Astrocyte of the cerebellum (primary cell): ENCODE measurements around the gene ZNF385A.

Experiments used
- DNase-seq: peaks from one replicate; pipeline ENCODE4 v3.0.0-alpha.2; 2011; ENCODE audit warnings: low read depth
- H3K4me3 ChIP-seq: 2 replicates; pipeline ENCODE4 v1.5.1; 2011; ENCODE audit warnings: mild to moderate bottlenecking, low read depth, low read length, moderate library complexity
- CTCF ChIP-seq: IDR thresholded peaks from 2 replicates; pipeline ENCODE4 v1.5.1; 2012; ENCODE audit warnings: low read length, low read depth, moderate library complexity, mild to moderate bottlenecking; ENCODE audit errors: missing control alignments
- in situ Hi-C: cut with HindIII; loops from 2 replicates; pipeline ENCODE4 v1.10.0; 2017; ENCODE audit warnings: low sequenced_read_pairs

The ZNF385A gene

GRCh38 chr12:54389134-54389508, 4.6 kb upstream of the ZNF385A start:
- H3K4me3 ChIP-seq = no peak overlapping the region
- no peak for DNase-seq
- no peak for TF ChIP-seq CTCF
- in situ Hi-C loops = no loop called here

GRCh38 chr12:54388237-54389133, 4.0 kb upstream of the ZNF385A start:
- in situ Hi-C loops = no loop called here
- no peak for DNase-seq
- no peak for TF ChIP-seq CTCF
- H3K4me3 ChIP-seq = no peak overlapping the region

- no peak for TF ChIP-seq CTCF
- no peak overlapping the region for H3K4me3 ChIP-seq
- no peak for DNase-seq
- in situ Hi-C loops = no loop called here
Measured at GRCh38 chr12:54387114-54387467, 2.6 kb upstream of the ZNF385A start.

GRCh38 chr12:54386403-54387113, 2.0 kb upstream of the ZNF385A start:
- in situ Hi-C loops = no loop called here
- no peak overlapping the region for H3K4me3 ChIP-seq
- no peak for DNase-seq
- TF ChIP-seq CTCF = no peak

GRCh38 chr12:54385251-54385914, 850 bp upstream of the ZNF385A start:
- in situ Hi-C loops = no loop called here
- TF ChIP-seq CTCF = no peak
- DNase-seq = no peak
- no peak overlapping the region for H3K4me3 ChIP-seq

GRCh38 chr12:54383041-54383609, 1.4 kb downstream of the ZNF385A start:
- DNase-seq = no peak
- no peak for TF ChIP-seq CTCF
- no peak overlapping the region for H3K4me3 ChIP-seq
- in situ Hi-C loops = no loop called here
